GM12892 (cell line): Measurements from ENCODE around the gene TTYH3.

Source experiments
- POLR2AphosphoS5 ChIP-seq: IDR thresholded peaks from 2 replicates; pipeline ENCODE4 v1.6.1; 2011; ENCODE audit warnings: low read depth, low read length, control low read depth
- TAF1 ChIP-seq: IDR thresholded peaks from 2 replicates; pipeline ENCODE4 v1.6.1; 2011; ENCODE audit warnings: low read depth, mild to moderate bottlenecking, control low read depth, low read length, borderline replicate concordance

DNA sequence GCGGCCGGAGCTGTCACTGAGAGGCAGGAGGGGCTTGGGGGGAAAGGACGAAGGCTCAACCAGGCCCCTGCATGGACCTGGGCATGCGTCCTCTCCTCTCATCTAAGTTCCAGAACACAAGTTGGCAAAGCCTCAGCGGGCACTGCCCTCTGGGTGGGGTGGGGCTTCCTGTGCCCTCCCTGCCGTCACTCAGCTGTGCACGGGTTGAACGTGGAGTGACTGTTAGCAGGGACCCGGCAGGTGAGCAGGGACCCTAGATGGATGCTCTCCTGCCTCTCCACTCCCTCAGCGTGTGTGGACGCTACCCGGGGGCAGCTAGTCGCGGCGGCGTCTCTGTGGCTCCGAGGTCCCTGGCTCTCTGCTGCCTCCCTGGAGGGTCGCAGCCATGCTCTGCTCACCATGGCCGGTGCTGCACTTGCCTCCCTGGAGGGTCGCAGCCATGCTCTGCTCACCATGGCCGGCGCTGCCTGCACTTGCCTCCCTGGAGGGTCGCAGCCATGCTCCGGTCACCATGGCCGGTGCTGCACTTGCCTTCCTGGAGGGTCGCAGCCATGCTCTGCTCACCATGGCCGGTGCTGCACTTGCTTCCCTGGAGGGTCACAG is 36.4 kb upstream of the TTYH3 start:
- TF ChIP-seq POLR2AphosphoS5 (no peak), TAF1 (no peak)
